Subcutaneous adipose tissue (tissue), 4 donors: ENCODE results near the gene SLC23A1. TPM values are rescaled to one million over a fixed set of nuclear protein-coding genes. Genes with fewer than 3 reads are reported as not detected.

ENCODE experiments used
- CTCF ChIP-seq: fragments of 450-650 bp; IDR thresholded peaks from one replicate; pipeline ENCODE4 v1.5.1; 2016; ENCODE audit warnings: low read depth, mild to moderate bottlenecking, control low read depth, antibody characterized with exemption, moderate library complexity
- total RNA-seq, 4 donors: library from RNA; depleted of rRNA; stranded (reverse); fragments of >200 nt; gene quantifications; one replicate each; pipeline ENCODE4 v1.1.0, GENCODE V29; 2016

SLC23A1 gene
- total RNA-seq, 4 donors from 2014 or later: not detected

- TF ChIP-seq CTCF: no peak
Observed at GRCh38 chr5:139371482-139372435, 11.3 kb downstream of the SLC23A1 start.

GRCh38 chr5:139369181-139369580 is 13.9 kb downstream of the SLC23A1 start:
- no peak for TF ChIP-seq CTCF

GRCh38 chr5:139368613-139369012 is 14.5 kb downstream of the SLC23A1 start:
- TF ChIP-seq CTCF: no peak

GRCh38 chr5:139364466-139364865 is 18.6 kb downstream of the SLC23A1 start:
- TF ChIP-seq CTCF: no peak

- TF ChIP-seq CTCF: no peak
Observed at GRCh38 chr5:139363937-139364336, 19.2 kb downstream of the SLC23A1 start.

GRCh38 chr5:139361835-139362429 is 21.2 kb downstream of the SLC23A1 start:
- no peak for TF ChIP-seq CTCF

GRCh38 chr5:139360384-139360783 is 22.7 kb downstream of the SLC23A1 start:
- no peak for TF ChIP-seq CTCF
